CD4-positive, CD25-positive, alpha-beta regulatory T cell (primary cell): ENCODE results near the gene TRABD2A. TPM values are rescaled to one million over a fixed set of nuclear protein-coding genes. Genes with fewer than 3 reads are reported as not detected.

Source experiments
- ATAC-seq, 2 donors: fragments of 150-1000 bp; cut with Tn5 transposase; one replicate each; pipeline ENCODE4 v1.10.0; 2021; ENCODE audit warnings: low read depth in 2 of 2, moderate number of reproducible peaks in 2 of 2, moderate library complexity in 1 of 2
- DNase-seq, 3 donors: peaks; one replicate each; pipeline versions ENCODE4 v3.0.0 to v3.0.0-alpha.2; 2012 to 2022; ENCODE audit warnings: mixed read lengths in 1 of 3
- H3K27ac ChIP-seq: one replicate; pipeline ENCODE4 v1.7.0; 2013; ENCODE audit warnings: mild to moderate bottlenecking, low read length; ENCODE audit not compliant: insufficient read depth, poor library complexity, severe bottlenecking
- H3K27me3 ChIP-seq: one replicate; pipeline ENCODE4 v1.7.0; 2013; ENCODE audit warnings: low read length; ENCODE audit not compliant: control insufficient read depth, insufficient read depth
- H3K36me3 ChIP-seq: one replicate; pipeline ENCODE4 v1.7.0; 2013; ENCODE audit warnings: mild to moderate bottlenecking, low read length, moderate library complexity; ENCODE audit not compliant: control insufficient read depth, insufficient read depth
- H3K4me1 ChIP-seq: 2 replicates; pipeline ENCODE4 v1.7.0; 2013; ENCODE audit warnings: mild to moderate bottlenecking, low read length; ENCODE audit not compliant: insufficient read depth, control insufficient read depth, poor library complexity, severe bottlenecking
- H3K4me3 ChIP-seq: one replicate; pipeline ENCODE4 v1.7.0; 2013; ENCODE audit warnings: low read depth, mild to moderate bottlenecking, low read length, moderate library complexity
- H3K9me3 ChIP-seq, 2 experiments: 1 replicate in 1 of 2; 2 replicates in 1 of 2; pipeline ENCODE4 v1.7.0; 2013; ENCODE audit warnings: low read length in 2 of 2, mild to moderate bottlenecking in 1 of 2, moderate library complexity in 1 of 2; ENCODE audit not compliant: control insufficient read depth in 2 of 2
- H3K27ac Mint-ChIP-seq, 3 donors: one replicate each; pipeline ENCODE4 v1.8.0; 2020 to 2022; ENCODE audit warnings: mild to moderate bottlenecking in 3 of 3, mixed read lengths in 3 of 3, moderate library complexity in 2 of 3
- H3K27me3 Mint-ChIP-seq: one replicate; pipeline ENCODE4 v1.8.0; 2022; ENCODE audit warnings: mild to moderate bottlenecking, mixed read lengths
- H3K36me3 Mint-ChIP-seq: one replicate; pipeline ENCODE4 v1.8.0; 2020; ENCODE audit warnings: mixed read lengths
- H3K4me1 Mint-ChIP-seq, 4 donors: one replicate each; pipeline ENCODE4 v1.8.0; 2020 to 2022; ENCODE audit warnings: mixed read lengths in 4 of 4, mild to moderate bottlenecking in 1 of 4
- H3K4me3 Mint-ChIP-seq, 4 donors: one replicate each; pipeline ENCODE4 v1.8.0; 2020 to 2022; ENCODE audit warnings: mild to moderate bottlenecking in 4 of 4, mixed read lengths in 4 of 4, moderate library complexity in 3 of 4
- H3K9me3 Mint-ChIP-seq, 7 donors: one replicate each; pipeline ENCODE4 v1.8.0; 2020 to 2022; ENCODE audit warnings: mixed read lengths in 7 of 7, mild to moderate bottlenecking in 3 of 7, moderate library complexity in 2 of 7
- polyA plus RNA-seq, 4 donors: library from polyadenylated mRNA; unstranded; fragments of 300-500 nt; fragmentation: Illumina TruSeq; gene quantifications; one replicate each; pipeline ENCODE4 v1.2.3, GENCODE V29; 2021
- total RNA-seq: library from RNA; stranded (reverse); gene quantifications from one replicate; pipeline ENCODE4 v1.2.3, GENCODE V29; 2022

Gene TRABD2A
- total and polyA plus RNA-seq, 5 donors from 2014 or later = 32.9 to 48.8 (median 40.6) TPM

DNA sequence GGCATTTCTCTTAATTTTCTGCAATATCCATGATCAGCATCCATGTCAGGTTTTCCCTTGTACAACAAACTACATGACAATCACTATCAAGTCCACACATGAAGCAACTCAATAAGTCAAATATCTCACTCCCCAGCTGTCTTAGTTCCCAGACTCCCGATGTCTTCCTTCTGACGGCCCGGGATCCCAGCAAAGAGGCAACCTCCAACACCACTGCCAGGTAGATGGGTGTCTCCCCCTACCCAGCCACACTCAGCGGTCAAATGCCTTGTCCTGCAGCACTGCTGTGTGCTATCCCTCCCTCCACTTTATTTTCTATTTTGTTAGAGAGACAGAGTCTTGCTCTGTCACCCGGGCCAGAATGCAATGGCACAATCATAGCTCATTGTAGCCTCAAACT lies 23.3 kb downstream of the TRABD2A start:
- ATAC-seq (no peak), DNase-seq (no peak)
- Mint-ChIP-seq H3K27me3 (no peaks in the 10 kb centered on the region), H3K4me1 (peaks cover 20 to 93% (median 71%) of the 10 kb centered on the region in 4 donors), H3K9me3 (peaks cover 1 to 10% (median 4%) of the 10 kb centered on the region in 7 donors), H3K4me3 (peak overlapping the region; percentile 46 to 87 (median 72)), H3K36me3 (peaks cover 34% of the 10 kb centered on the region), H3K27ac (peak overlapping the region; percentile 92 to 97 (median 93))
- Histone ChIP-seq H3K27me3 (no peaks in the 10 kb centered on the region), H3K36me3 (no peaks in the 10 kb centered on the region), H3K4me3 (peak overlapping the region; percentile 5), H3K4me1 (peaks cover 81% of the 10 kb centered on the region), H3K9me3 (peaks cover 0 to 3% of the 10 kb centered on the region in 2 experiments), H3K27ac (peak overlapping the region; percentile 71)

DNA sequence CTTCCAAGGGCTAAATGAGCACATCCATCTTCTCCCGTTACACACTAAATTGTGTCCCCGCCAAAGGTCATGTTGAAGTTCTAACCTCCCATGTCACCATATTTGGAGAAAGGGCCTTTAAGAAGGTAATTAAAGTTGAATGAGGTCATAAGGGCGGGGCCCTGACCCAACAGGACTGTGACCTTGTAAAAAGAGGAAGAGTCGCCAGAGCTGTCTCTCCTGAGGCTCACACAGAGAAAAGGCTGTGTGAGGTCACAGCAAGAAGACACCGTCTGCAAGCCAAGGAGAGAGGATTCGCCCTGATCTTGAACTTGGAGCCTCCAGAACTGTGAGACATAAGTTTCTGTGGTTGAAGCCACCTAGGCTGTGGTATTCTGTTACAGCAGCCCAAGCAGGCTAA lies 24.1 kb downstream of the TRABD2A start:
- no peaks in the 10 kb centered on the region for H3K27me3 ChIP-seq
- H3K27me3 Mint-ChIP-seq = no peaks in the 10 kb centered on the region
- peaks cover 74% of the 10 kb centered on the region for H3K4me1 ChIP-seq
- H3K9me3 ChIP-seq = peaks cover 0 to 3% of the 10 kb centered on the region in 2 experiments
- H3K36me3 Mint-ChIP-seq = peaks cover 42% of the 10 kb centered on the region
- peak; percentile 30 to 49 for ATAC-seq
- peaks cover 20 to 93% (median 74%) of the 10 kb centered on the region in 4 donors for H3K4me1 Mint-ChIP-seq
- peak in 1 of 3 donors; percentile 61 for DNase-seq
- H3K4me3 ChIP-seq = peak overlapping the region; percentile 14
- H3K27ac ChIP-seq = peak overlapping the region; percentile 71
- H3K27ac Mint-ChIP-seq = peak overlapping the region; percentile 92 to 97 (median 93)
- peak overlapping the region; percentile 46 to 87 (median 72) for H3K4me3 Mint-ChIP-seq
- H3K9me3 Mint-ChIP-seq = peaks cover 2 to 12% (median 4%) of the 10 kb centered on the region in 7 donors
- no peaks in the 10 kb centered on the region for H3K36me3 ChIP-seq

DNA sequence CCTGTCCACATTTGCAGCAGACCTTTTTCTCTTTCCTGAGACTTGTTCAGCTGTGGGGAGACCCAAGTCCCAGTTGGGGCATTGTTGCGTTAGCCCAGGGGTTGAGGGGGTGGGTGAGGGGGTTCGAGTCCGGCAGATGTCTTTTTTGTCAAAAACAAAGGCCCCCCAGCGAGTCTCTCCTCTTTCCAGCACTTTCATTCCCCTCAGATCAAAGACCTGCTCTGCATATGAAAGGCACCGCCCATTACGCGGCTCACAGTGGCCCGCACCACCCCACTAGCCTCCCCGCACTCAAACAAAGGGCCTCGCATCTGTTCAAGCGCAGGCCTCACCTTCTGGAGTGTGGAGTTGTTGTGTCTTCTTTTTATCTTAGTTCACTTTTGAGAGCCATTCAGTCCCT lies 25.2 kb downstream of the TRABD2A start:
- peak overlapping the region; percentile 92 to 98 (median 97) for H3K27ac Mint-ChIP-seq
- ATAC-seq = peak in 1 of 2 donors; percentile 45

DNA sequence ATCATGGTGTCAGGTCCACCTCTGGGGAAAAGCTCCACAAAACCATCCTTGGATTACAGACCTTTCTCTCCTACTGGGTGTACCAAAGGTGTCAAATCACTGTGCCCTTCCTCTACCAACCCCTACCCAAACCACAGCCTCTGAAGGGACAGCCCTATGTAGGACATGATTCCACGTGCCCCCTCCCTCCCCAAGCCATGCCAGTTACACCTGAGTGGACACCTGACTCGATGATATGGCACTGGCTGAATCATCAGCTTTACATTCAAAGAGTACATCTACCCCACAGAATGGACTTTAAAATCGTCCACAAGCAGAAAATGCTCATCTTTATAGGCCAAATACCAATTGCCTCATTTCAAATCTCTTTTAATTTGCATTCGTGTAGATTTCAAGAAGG lies 26.0 kb downstream of the TRABD2A start:
- no peak for DNase-seq
- H3K9me3 ChIP-seq = peaks cover 0 to 3% of the 10 kb centered on the region in 2 experiments

More for the DNA sequence above, 25.2 kb downstream of the TRABD2A start:
- DNase-seq = no peak
- H3K4me1 ChIP-seq = peaks cover 69% of the 10 kb centered on the region
- H3K36me3 ChIP-seq = no peaks in the 10 kb centered on the region
- Mint-ChIP-seq H3K9me3 (peaks cover 2 to 12% (median 4%) of the 10 kb centered on the region in 7 donors), H3K4me3 (peak overlapping the region; percentile 46 to 87 (median 74)), H3K36me3 (peaks cover 51% of the 10 kb centered on the region), H3K27me3 (no peaks in the 10 kb centered on the region), H3K4me1 (peaks cover 20 to 93% (median 75%) of the 10 kb centered on the region in 4 donors)
- peaks cover 0 to 3% of the 10 kb centered on the region in 2 experiments for H3K9me3 ChIP-seq
- H3K27me3 ChIP-seq = no peaks in the 10 kb centered on the region
- peak overlapping the region; percentile 71 for H3K27ac ChIP-seq
- peak overlapping the region; percentile 33 for H3K4me3 ChIP-seq

DNA sequence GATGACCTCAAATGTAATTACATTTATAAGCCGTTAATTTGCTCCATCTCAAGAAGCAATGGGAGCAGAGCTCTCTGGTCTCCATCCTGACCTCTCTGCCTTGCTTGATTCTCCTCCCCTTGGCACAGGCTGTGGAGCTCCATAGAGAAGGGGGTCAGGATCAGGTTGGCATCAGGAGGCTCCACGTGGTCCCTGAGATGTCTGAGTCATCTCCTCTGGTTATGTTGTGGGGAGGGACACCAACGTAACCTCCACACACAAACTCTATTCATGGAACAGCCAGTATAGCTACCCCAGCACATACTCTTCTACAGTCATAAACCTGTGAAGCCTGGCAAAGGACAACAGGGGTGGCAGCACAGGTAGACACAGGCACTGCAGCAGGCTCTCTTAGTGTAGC lies 29.0 kb downstream of the TRABD2A start:
- Mint-ChIP-seq H3K27me3 (no peaks in the 10 kb centered on the region), H3K9me3 (peaks cover 0 to 12% (median 2%) of the 10 kb centered on the region in 7 donors), H3K36me3 (peaks cover 49% of the 10 kb centered on the region), H3K27ac (peak overlapping the region in 2 of 3 donors; percentile 76 to 82), H3K4me1 (peaks cover 26 to 93% (median 71%) of the 10 kb centered on the region in 4 donors), H3K4me3 (peak overlapping the region in 1 of 4 donors; percentile 19)
- peaks cover 0 to 3% of the 10 kb centered on the region in 2 experiments for H3K9me3 ChIP-seq
- DNase-seq = no peak
- H3K36me3 ChIP-seq = no peaks in the 10 kb centered on the region
- H3K4me1 ChIP-seq = peaks cover 72% of the 10 kb centered on the region
- no peaks in the 10 kb centered on the region for H3K27me3 ChIP-seq
- no peak overlapping the region for H3K4me3 ChIP-seq
- H3K27ac ChIP-seq = no peak overlapping the region
- ATAC-seq = no peak

More for the DNA sequence above, 26.0 kb downstream of the TRABD2A start:
- Mint-ChIP-seq H3K9me3 (peaks cover 2 to 12% (median 4%) of the 10 kb centered on the region in 7 donors), H3K27me3 (no peaks in the 10 kb centered on the region), H3K4me1 (peaks cover 22 to 93% (median 75%) of the 10 kb centered on the region in 4 donors), H3K4me3 (peak overlapping the region; percentile 46 to 87 (median 74)), H3K27ac (peak overlapping the region; percentile 88 to 97 (median 92)), H3K36me3 (peaks cover 51% of the 10 kb centered on the region)
- peak overlapping the region; percentile 33 for H3K4me3 ChIP-seq
- ATAC-seq = no peak
- peak overlapping the region; percentile 71 for H3K27ac ChIP-seq
- peaks cover 72% of the 10 kb centered on the region for H3K4me1 ChIP-seq
- no peaks in the 10 kb centered on the region for H3K36me3 ChIP-seq
- no peaks in the 10 kb centered on the region for H3K27me3 ChIP-seq

DNA sequence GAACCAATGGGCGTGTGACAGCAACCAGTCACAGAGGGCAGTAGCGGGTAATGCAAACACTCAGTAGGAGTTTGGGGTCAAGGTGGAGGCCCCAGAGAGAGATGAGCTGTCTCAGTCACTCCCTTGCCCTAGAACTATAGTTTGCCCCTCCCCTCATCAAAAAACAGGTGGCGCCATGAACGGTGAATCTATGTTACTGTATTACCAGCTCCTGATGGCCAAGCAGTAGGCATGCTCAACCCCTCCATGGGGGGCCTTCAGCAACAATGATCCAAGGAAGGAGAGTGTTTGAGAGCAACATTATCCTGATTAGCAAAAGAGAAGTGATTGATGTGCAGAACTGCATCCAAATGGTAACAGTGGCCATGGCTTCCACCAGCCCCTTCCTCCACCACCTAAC lies 30.4 kb downstream of the TRABD2A start:
- no peaks in the 10 kb centered on the region for H3K36me3 ChIP-seq
- H3K4me1 ChIP-seq = peaks cover 72% of the 10 kb centered on the region
- H3K27ac Mint-ChIP-seq = peak overlapping the region in 2 of 3 donors; percentile 90 to 94
- H3K9me3 ChIP-seq = peaks cover 0 to 3% of the 10 kb centered on the region in 2 experiments
- peaks cover 45% of the 10 kb centered on the region for H3K36me3 Mint-ChIP-seq
- H3K27me3 ChIP-seq = no peaks in the 10 kb centered on the region
- ATAC-seq (no peak), DNase-seq (no peak)
- peak overlapping the region; percentile 81 for H3K27ac ChIP-seq
- peak overlapping the region in 2 of 4 donors; percentile 33 to 38 for H3K4me3 Mint-ChIP-seq
- H3K27me3 Mint-ChIP-seq = no peaks in the 10 kb centered on the region
- H3K4me1 Mint-ChIP-seq = peaks cover 30 to 93% (median 72%) of the 10 kb centered on the region in 4 donors
- H3K9me3 Mint-ChIP-seq = peaks cover 0 to 12% (median 2%) of the 10 kb centered on the region in 7 donors
- no peak overlapping the region for H3K4me3 ChIP-seq

DNA sequence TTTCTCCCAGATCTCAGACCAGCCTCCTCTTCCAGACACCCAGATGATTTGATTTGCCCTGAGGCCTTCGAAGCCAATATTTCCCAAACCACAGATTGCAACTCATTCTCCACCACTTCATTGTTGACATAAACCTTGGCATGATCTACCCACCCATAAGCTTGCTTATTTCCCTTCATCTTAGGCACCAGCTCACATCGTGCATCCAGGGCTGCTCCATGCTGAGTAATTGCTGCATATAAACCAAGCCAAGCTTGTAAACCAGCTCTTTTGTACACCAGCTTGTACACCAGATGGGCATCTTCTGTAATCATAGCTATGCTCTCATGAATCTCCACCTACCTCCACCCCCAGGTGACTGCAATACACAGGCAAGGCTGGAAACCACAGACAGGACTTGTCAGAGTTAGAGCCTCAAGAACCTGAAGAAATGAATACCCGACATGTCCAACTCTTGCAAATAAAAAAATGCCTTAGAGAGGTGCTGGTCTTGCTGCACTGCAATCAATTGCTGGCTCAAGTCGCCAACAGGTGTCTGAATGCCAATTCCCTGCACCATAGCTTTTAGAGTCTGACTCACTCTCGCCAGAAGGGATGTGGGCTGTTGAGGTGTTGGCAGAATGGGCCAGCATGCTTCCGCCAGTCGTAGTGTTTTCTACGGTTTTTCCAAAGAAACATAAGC lies 31.5 kb downstream of the TRABD2A start:
- peak in 2 of 3 donors; percentile 33 to 74 for DNase-seq
- H3K4me1 ChIP-seq = peaks cover 72% of the 10 kb centered on the region

More for the DNA sequence above, 31.5 kb downstream of the TRABD2A start:
- Histone ChIP-seq H3K27me3 (no peaks in the 10 kb centered on the region), H3K27ac (peak overlapping the region; percentile 81), H3K9me3 (peaks cover 0 to 3% of the 10 kb centered on the region in 2 experiments), H3K4me3 (peak overlapping the region; percentile 71), H3K36me3 (no peaks in the 10 kb centered on the region)
- H3K4me3 Mint-ChIP-seq = peak overlapping the region; percentile 51 to 72 (median 64)
- peaks cover 29 to 93% (median 69%) of the 10 kb centered on the region in 4 donors for H3K4me1 Mint-ChIP-seq
- H3K27me3 Mint-ChIP-seq = no peaks in the 10 kb centered on the region
- H3K27ac Mint-ChIP-seq = peak overlapping the region; percentile 89 to 94 (median 90)
- peak; percentile 32 to 47 for ATAC-seq
- H3K9me3 Mint-ChIP-seq = peaks cover 0 to 11% (median 2%) of the 10 kb centered on the region in 7 donors
- peaks cover 35% of the 10 kb centered on the region for H3K36me3 Mint-ChIP-seq
